HG03103 (cell line): Measurements from ENCODE around the gene DMP1.
"Not testable (repeated sequence)": the region's sequence is repeated elsewhere in the genome, so short reads cannot be mapped to it uniquely, and the experiment has no call there.

Source experiments
- ATAC-seq: cut with Tn5 transposase; IDR thresholded peaks from one replicate; pipeline ENCODE4 v1.9.1; 2021; ENCODE audit warnings: low read depth; ENCODE audit not compliant: unreplicated experiment

The DMP1 gene

GRCh38 chr4:87679449-87680169, 29.5 kb downstream of the DMP1 start:
- no peak for ATAC-seq

DNA sequence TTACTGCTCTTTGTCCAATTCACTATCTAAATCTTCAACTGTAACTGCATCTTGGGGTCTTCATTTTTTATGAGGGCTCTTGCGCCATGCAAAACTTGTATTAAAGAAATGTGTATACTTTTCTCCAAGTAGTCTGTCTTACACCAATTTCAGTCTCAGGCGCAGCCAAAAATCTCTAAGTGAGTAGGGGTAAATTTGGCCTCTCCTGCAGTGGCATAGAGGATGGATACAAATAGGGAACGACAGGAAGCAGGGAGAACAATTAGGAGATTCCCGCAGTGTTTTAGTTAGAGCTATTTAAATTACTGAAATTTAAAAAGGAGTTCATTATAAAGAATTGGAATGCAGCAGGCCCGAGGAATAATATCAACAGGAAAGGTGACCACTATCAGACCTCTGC, 30.2 kb downstream of the DMP1 start:
- no peak for ATAC-seq

GRCh38 chr4:87688316-87688715, 38.2 kb downstream of the DMP1 start:
- ATAC-seq: no peak

DNA sequence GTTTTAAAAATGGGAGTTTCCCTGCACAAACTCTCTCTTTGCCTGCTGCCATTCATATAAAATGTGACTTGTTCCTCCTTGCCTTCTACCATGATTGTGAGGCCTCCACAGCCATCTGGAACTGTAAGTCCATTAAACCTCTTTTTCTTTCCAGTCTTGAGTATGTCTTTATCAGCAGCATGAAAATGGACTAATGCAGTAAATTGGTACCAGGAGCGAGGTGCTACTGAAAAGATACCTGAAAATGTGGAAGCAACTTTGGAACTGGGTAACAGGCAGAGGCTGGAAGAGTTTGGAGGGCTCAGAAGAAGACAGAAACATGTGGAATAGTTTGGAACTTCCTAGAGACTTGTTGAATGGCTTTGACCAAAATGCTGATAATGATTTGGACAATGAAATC, 40.9 kb downstream of the DMP1 start:
- not testable (repeated sequence) for ATAC-seq

DNA sequence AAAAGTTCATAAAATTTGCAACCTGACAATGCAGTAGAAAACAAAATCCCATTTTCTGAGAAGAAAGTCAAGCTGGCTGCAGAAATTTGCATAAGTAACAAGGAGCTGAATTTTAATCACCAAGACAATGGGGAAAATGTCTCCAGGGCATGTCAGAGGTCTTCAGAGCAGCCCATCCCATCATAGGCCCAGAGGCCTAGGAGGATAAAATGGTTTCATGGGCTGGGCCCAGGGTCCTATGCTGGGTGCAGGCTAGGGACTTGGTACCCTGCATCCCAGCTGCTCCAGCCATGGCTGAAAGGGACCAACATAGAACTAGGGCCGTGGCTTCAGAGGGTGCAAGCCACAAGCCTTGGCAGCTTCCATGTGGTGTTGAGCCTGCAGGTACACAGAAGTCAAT, 42.0 kb downstream of the DMP1 start:
- ATAC-seq: not testable (repeated sequence)

- ATAC-seq: no peak
These were observed 47.2 kb downstream of the DMP1 start for GRCh38 chr4:87697272-87697671.

DNA sequence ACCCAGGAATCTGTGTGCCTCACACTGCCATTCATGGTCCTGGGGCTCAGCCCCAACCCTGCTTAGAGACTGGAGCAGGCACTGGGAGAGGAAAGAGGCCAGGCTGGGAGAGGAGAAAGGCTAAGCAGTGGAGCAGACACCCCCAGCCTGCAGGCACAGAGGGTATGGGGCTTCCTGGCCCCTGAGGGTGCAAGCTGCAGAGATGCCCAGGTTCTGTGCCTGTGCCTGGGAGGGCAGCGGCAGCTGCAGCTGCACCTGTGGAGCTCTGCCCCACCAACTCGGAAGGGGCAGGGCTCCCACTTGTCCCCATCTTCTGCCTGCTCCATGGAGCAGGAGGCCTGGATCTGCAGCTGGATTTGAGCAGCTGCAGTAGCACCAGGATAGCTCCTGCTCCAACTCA, 47.9 kb downstream of the DMP1 start:
- ATAC-seq: no peak

GRCh38 chr4:87698394-87698793, 48.3 kb downstream of the DMP1 start:
- no peak for ATAC-seq

- no peak for ATAC-seq
These were observed 53.9 kb downstream of the DMP1 start for GRCh38 chr4:87704001-87704400.

GRCh38 chr4:87707279-87707918, 57.3 kb downstream of the DMP1 start:
- ATAC-seq: no peak
